MV-4-11 (cell line): ENCODE results near the gene MCM7.
A peak's percentile ranks its signal among the peaks of the same experiment; 100 is the strongest.

ENCODE experiments used
- DNase-seq: peaks from one replicate; lab custom pipeline; 2025; lab: John Stamatoyannopoulos, UW

MCM7 gene

DNA sequence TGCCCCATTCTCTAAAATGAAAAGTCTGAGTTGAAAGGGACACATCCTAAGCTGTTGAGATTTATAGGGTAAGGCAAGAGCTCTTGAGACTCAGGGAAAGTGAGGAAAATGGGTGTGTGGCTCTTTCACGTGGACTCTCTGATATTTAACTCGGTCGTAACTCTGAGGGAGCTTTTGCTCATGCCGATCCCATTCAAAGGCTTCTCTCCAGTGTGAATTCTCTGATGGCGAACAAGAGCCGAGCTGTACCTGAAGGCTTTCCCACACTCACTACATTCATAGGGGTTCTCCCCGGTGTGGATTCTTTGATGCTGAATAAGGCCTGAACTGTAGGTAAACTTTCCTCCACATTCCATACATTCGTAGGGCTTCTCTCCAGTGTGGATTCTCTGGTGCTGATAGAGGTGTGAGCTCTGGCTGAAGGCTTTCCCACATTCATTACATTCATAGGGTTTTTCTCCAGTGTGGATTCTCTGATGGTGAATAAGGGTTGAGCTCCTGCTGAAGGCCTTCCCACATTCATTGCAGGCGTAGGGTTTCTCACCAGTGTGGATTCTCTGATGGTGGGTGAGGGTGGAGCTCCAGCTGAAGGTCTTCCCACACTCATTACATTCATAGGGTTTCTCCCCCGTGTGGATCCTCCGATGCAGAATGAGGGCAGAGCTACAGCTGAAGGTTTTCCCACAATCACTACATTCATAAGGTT, 30.0 kb downstream of the MCM7 start:
- no peak for DNase-seq

DNA sequence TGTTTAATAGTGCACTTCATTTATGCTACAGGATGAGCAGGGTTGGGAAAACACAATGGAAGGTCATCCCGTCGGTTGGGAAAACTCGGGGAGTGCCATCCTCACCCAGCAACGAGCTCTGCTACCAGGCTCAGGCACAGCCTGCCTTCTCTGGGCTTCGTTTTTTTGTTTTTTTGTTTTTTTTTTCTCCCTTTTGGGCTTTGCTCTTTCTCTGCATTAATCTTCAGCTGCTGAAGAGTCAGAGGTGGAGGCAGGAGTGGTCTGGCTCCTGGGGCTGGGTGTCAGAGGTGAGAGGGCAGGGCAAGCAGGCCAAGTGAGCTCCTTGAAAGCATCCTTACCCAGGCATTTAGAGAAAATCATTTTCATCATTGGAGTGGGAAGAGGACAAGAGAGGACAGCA, 31.2 kb downstream of the MCM7 start:
- no peak for DNase-seq

- no peak for DNase-seq
Measured at GRCh38 chr7:100066953-100067352, 34.2 kb downstream of the MCM7 start.

- DNase-seq: peak; percentile 27
Measured at GRCh38 chr7:100065452-100066186, 35.6 kb downstream of the MCM7 start.

GRCh38 chr7:100064162-100064561, 37.0 kb downstream of the MCM7 start:
- DNase-seq: no peak

DNA sequence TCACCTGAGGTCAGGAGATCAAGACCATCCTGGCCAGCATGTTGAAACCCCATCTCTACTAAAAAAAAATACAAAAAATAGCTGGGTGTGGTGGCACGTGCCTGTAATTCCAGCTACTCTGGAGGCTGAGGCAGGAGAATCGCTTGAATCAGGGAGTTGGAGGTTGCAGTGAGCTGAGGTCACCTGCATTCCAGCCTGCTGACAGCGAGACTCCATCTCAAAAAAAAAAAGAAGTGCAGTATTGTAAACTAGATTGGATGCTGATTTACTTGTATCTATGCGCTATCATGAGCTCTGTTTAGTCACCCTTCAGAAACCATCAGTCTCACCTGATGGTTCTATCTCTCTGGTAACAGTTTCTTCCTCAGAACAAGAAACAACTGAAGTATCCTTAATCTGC, 37.8 kb downstream of the MCM7 start:
- DNase-seq: no peak

DNA sequence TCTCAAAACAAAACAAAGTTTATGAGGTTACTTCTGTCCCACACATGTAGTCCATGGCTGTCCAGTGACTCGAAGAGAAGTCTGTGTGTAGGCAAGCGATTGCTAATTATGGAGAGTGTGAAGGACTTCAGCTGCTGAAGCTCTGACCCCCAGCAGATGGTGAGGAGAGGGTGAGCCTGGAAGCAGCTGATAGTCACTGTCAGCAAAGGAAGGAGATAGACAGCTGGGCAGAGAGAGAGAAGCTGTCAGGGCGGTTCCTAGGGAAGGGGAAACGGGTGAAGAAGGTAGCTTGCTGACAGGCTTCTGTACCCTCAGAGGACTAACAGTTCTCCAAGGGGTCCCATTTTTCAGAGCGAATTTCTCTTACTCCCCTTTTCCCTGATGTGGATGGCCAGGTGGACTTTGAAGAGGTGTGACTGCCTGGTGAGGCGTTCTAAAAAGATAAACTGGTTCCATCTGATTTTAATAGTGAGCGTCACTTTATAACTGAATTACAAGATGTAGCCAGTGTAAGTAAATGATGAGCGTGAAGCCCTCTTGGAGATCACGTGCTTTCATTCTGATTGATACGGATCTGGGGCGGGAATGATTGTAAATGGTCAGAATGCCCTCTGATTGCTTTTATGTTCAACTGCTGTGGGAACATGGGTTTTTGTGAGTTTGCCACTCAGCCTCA, 39.5 kb downstream of the MCM7 start:
- no peak for DNase-seq

GRCh38 chr7:100059251-100059739, 41.9 kb downstream of the MCM7 start:
- peak; percentile 48 for DNase-seq

GRCh38 chr7:100057006-100057405, 44.2 kb downstream of the MCM7 start:
- no peak for DNase-seq

- peak; percentile 65 for DNase-seq
Measured at GRCh38 chr7:100053215-100053614, 48.0 kb downstream of the MCM7 start.

- no peak for DNase-seq
Measured at GRCh38 chr7:100051611-100052010, 49.6 kb downstream of the MCM7 start.

DNA sequence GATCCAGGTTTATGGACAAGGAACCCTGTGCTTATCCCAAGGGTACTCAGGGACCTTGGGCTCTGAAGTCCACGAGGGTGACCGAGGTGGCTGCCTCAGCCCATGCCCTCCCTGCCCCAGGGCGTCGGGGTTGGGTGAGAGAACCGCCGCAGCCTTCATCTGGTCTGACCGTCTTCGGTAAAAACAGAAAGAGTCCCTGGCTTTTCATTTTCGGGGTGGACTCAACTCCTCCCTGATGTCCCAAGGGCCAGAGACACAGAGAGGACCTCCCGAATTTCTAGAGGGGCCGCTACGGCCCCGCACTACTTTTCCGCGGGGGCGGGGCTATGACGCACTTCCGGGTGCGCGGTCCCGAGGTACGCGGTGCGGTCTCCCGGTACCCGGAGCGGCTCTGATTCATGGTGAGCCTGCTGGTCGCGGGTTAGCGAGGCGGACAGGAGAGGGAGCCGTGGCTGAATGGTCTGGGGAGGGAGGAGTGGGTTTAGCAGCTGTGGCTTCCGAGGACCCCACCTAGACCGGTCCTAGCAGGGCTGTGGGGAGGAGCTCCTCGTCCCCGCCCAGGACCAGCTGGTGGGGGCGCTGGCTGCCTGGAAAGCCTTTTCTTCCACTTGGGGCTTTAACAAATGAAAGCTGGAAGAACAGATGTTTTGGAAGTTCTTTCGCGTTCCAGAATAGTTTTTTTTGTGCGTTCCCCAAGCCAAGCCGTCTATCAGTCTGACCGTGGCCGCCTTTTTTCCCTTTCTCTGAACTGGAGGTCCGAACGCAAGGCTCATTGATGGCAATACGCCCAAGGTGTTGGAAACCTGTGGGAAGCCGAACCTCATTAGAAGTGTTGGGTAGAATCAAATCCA, 51.5 kb downstream of the MCM7 start, which contains the start of gene ZSCAN21:
TSS of gene ZSCAN21 (plus strand) at position 334 of the 851 bp plus-strand sequence. CDS start 7,233 bp downstream, outside the sequence.
- DNase-seq: peak; percentile 66

GRCh38 chr7:100048680-100049079, 52.5 kb downstream of the MCM7 start:
- DNase-seq: no peak

DNA sequence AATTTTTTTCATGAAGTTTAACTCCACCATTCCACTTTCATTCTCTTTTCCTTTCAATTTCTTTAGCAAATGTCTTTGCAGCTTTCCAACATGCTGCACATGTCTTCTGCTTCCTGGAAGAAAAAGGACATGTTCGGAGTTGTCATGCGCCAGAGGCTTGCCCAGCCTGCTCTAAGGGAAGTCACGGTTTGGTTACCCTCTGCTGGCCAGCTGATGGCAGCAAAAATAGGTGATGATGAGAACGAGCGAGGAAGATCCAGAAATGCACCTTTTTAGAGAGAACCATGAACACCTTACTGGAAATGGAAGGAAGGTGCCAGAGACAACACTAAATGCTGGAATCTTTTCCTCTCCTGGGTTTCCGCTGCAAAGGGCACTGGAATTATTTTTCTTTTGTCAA, 56.5 kb downstream of the MCM7 start:
- peak; percentile 47 for DNase-seq
